RWPE2 (cell line): ENCODE measurements around the gene APP.

Experiments used
- ATAC-seq: fragments of 200-7000 bp; cut with Tn5 transposase; 3 replicates; pipeline ENCODE4 v1.9.1; 2021; ENCODE audit warnings: low read depth
- DNase-seq: peaks from one replicate; pipeline ENCODE4 v3.0.0-alpha.2; 2020; ENCODE audit warnings: low spot score
- H3K27ac ChIP-seq: fragments of 450-650 bp; 2 replicates; pipeline ENCODE4 v1.5.1; 2017; ENCODE audit warnings: mild to moderate bottlenecking; ENCODE audit not compliant: poor library complexity, severe bottlenecking
- H3K27me3 ChIP-seq: fragments of 250-450 bp; sonication (Bioruptor Pico); 2 replicates; pipeline ENCODE4 v1.5.1; 2021; ENCODE audit warnings: mild to moderate bottlenecking, moderate library complexity; ENCODE audit not compliant: insufficient read depth, poor library complexity, severe bottlenecking
- H3K36me3 ChIP-seq: fragments of 250-450 bp; sonication (Bioruptor Pico); 2 replicates; pipeline ENCODE4 v1.5.1; 2020; ENCODE audit warnings: low read depth, mild to moderate bottlenecking, moderate library complexity
- H3K4me1 ChIP-seq: fragments of 250-450 bp; sonication (Bioruptor Pico); 2 replicates; pipeline ENCODE4 v1.5.1; 2021; ENCODE audit warnings: mild to moderate bottlenecking, moderate library complexity; ENCODE audit not compliant: insufficient read depth, poor library complexity, severe bottlenecking
- H3K4me3 ChIP-seq: fragments of 250-450 bp; sonication (Bioruptor Pico); 2 replicates; pipeline ENCODE4 v1.5.1; 2021; ENCODE audit warnings: mild to moderate bottlenecking, moderate library complexity; ENCODE audit not compliant: severe bottlenecking
- H3K9me3 ChIP-seq: fragments of 250-450 bp; sonication (Bioruptor Pico); 2 replicates; pipeline ENCODE4 v1.5.1; 2021; ENCODE audit warnings: mild to moderate bottlenecking, moderate library complexity; ENCODE audit not compliant: severe bottlenecking
- CTCF ChIP-seq: fragments of 450-650 bp; IDR thresholded peaks from one replicate; pipeline ENCODE4 v1.5.1; 2017; ENCODE audit warnings: mild to moderate bottlenecking, moderate library complexity; ENCODE audit not compliant: poor library complexity, severe bottlenecking

APP gene

GRCh38 chr21:26167593-26167992 is 3.0 kb downstream of the APP start:
- ATAC-seq, result no peak
- no peaks in the 10 kb centered on the region for H3K9me3 ChIP-seq
- no peak for TF ChIP-seq CTCF
- no peaks in the 10 kb centered on the region for H3K27me3 ChIP-seq
- H3K4me1 ChIP-seq, result peaks cover 40% of the 10 kb centered on the region
- peak overlapping the region; percentile 83 for H3K4me3 ChIP-seq
- no peaks in the 10 kb centered on the region for H3K36me3 ChIP-seq
- peak overlapping the region; percentile 76 for H3K27ac ChIP-seq
- DNase-seq, result no peak

- peak overlapping the region; percentile 76 for H3K27ac ChIP-seq
- ATAC-seq (peak; percentile 63), DNase-seq (no peak)
- peaks cover 40% of the 10 kb centered on the region for H3K4me1 ChIP-seq
- H3K4me3 ChIP-seq, result no peak overlapping the region
- no peak for TF ChIP-seq CTCF
- no peaks in the 10 kb centered on the region for H3K9me3 ChIP-seq
- no peaks in the 10 kb centered on the region for H3K27me3 ChIP-seq
- H3K36me3 ChIP-seq, result peaks cover 19% of the 10 kb centered on the region
These were observed 5.2 kb downstream of the APP start for GRCh38 chr21:26165331-26165730.

DNA sequence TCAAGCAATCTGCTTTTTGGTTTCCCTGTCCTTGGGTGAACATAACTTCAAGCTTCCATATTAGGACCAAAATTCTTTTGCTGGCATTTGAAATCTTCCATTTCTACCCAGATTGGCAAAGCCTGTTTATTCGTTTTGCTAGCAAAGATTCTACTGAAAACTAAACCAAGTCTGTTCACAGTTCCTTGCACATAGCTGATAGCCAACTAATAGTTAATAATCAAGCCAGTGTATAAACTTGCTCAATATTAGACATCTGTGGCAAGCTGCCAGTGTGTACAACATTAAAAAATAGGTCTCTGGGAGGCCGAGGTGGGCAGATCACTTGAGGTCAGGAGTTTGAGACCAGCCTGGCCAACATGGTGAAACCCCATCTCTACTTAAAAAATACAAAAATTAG is 6.3 kb downstream of the APP start:
- H3K4me3 ChIP-seq, result no peak overlapping the region
- ATAC-seq (no peak), DNase-seq (no peak)
- peaks cover 24% of the 10 kb centered on the region for H3K36me3 ChIP-seq
- no peak overlapping the region for H3K27ac ChIP-seq
- H3K9me3 ChIP-seq, result no peaks in the 10 kb centered on the region
- TF ChIP-seq CTCF, result no peak
- no peaks in the 10 kb centered on the region for H3K27me3 ChIP-seq
- peaks cover 40% of the 10 kb centered on the region for H3K4me1 ChIP-seq

GRCh38 chr21:26162081-26162480 is 8.5 kb downstream of the APP start:
- H3K4me3 ChIP-seq, result no peak overlapping the region
- peaks cover 26% of the 10 kb centered on the region for H3K4me1 ChIP-seq
- H3K36me3 ChIP-seq, result peaks cover 29% of the 10 kb centered on the region
- no peak for TF ChIP-seq CTCF
- no peaks in the 10 kb centered on the region for H3K27me3 ChIP-seq
- ATAC-seq (no peak), DNase-seq (no peak)
- H3K27ac ChIP-seq, result no peak overlapping the region
- H3K9me3 ChIP-seq, result no peaks in the 10 kb centered on the region

GRCh38 chr21:26159869-26160268 is 10.7 kb downstream of the APP start:
- no peak overlapping the region for H3K27ac ChIP-seq
- H3K36me3 ChIP-seq, result peaks cover 31% of the 10 kb centered on the region
- H3K4me1 ChIP-seq, result peaks cover 4% of the 10 kb centered on the region
- no peak for ATAC-seq
- no peak for TF ChIP-seq CTCF
- no peak overlapping the region for H3K4me3 ChIP-seq
- H3K9me3 ChIP-seq, result no peaks in the 10 kb centered on the region
- DNase-seq, result no peak
- H3K27me3 ChIP-seq, result no peaks in the 10 kb centered on the region
